HepG2 (cell line): ENCODE measurements around the gene PROC. TPM values are rescaled to one million over a fixed set of nuclear protein-coding genes. Genes with fewer than 3 reads are reported as not detected.
A peak's percentile ranks its signal among the peaks of the same experiment; 100 is the strongest.

ENCODE experiments used
- MAFG ChIP-seq: sonication (generic); formaldehyde crosslinking; IDR thresholded peaks from 2 replicates; pipeline ENCODE4 v1.5.1; 2020; ENCODE audit warnings: mild to moderate bottlenecking, missing genetic modification reagents
- MAZ ChIP-seq, 2 experiments: sonication (generic) in 1 of 2; formaldehyde crosslinking in 1 of 2; IDR thresholded peaks; 2 replicates each; pipeline versions ENCODE4 v1.5.0 to v1.6.1; 2012 to 2020; ENCODE audit warnings: low read depth in 2 of 2, mild to moderate bottlenecking in 2 of 2, borderline replicate concordance in 1 of 2, improper control_type of control experiment in 1 of 2, low read length in 1 of 2, missing genetic modification reagents in 1 of 2, moderate library complexity in 1 of 2
- PAX8 ChIP-seq: sonication (generic); formaldehyde crosslinking; IDR thresholded peaks from 2 replicates; pipeline ENCODE4 v1.8.0; 2022; ENCODE audit warnings: mild to moderate bottlenecking, missing genetic modification reagents, borderline replicate concordance
- SIN3B ChIP-seq: fragments of 150-350 bp; IDR thresholded peaks from 2 replicates; pipeline ENCODE4 v1.6.1; 2014; ENCODE audit warnings: low read length
- TEAD2 ChIP-seq: sonication (generic); formaldehyde crosslinking; IDR thresholded peaks from 2 replicates; pipeline ENCODE4 v1.9.0; 2021; ENCODE audit warnings: missing genetic modification reagents
- UBTF ChIP-seq: sonication (generic); formaldehyde crosslinking; IDR thresholded peaks from 2 replicates; pipeline ENCODE4 v1.4.0; 2020; ENCODE audit warnings: mild to moderate bottlenecking, missing genetic modification reagents
- ZNF331 ChIP-seq: sonication (generic); formaldehyde crosslinking; IDR thresholded peaks from 2 replicates; pipeline ENCODE4 v1.4.0; 2020; ENCODE audit warnings: missing genetic modification reagents
- ZNF530 ChIP-seq: sonication (generic); formaldehyde crosslinking; IDR thresholded peaks from 2 replicates; pipeline ENCODE4 v1.5.0; 2020; ENCODE audit warnings: low read depth, mild to moderate bottlenecking, missing genetic modification reagents
- ZNF629 ChIP-seq: sonication (generic); formaldehyde crosslinking; conservative IDR thresholded peaks from 2 replicates; pipeline ENCODE4 v1.5.0; 2020; ENCODE audit warnings: missing genetic modification reagents
- ZNF768 ChIP-seq: sonication (generic); formaldehyde crosslinking; IDR thresholded peaks from 2 replicates; pipeline ENCODE4 v1.4.0; 2020; ENCODE audit warnings: missing genetic modification reagents
- polyA plus RNA-seq, 8 experiments: library from polyadenylated mRNA; depleted of rRNA in 3 of 8; stranded (reverse) in 7 of 8; unstranded in 1 of 8; fragments of >200 nt; fragmentation: Illumina TruSeq in 4 of 8; extraction: Trizol in 4 of 8; gene quantifications; 2 replicates each; pipeline versions ENCODE4 v1.2.1 to v1.2.3, GENCODE V29; 2011 to 2016; ENCODE audit warnings: low read depth in 4 of 8, missing spikeins in 1 of 8, mixed read lengths in 1 of 8; ENCODE audit not compliant: insufficient read depth in 1 of 8
- total RNA-seq, 5 experiments: library from RNA; depleted of rRNA; stranded (reverse); fragments of >200 nt; fragmentation: Illumina TruSeq; extraction: Trizol; gene quantifications; 2 replicates each; pipeline ENCODE4 v1.2.3, GENCODE V29; 2016; ENCODE audit warnings: low read depth in 1 of 5
- TF ChIP-seq, protein P1 (sequence below): sonication (generic); formaldehyde crosslinking; IDR thresholded peaks from 2 replicates; pipeline ENCODE4 v1.9.0; 2021; ENCODE audit warnings: missing genetic modification reagents, borderline replicate concordance
- TF ChIP-seq, protein P2 (sequence below): sonication (generic); formaldehyde crosslinking; conservative IDR thresholded peaks from 2 replicates; pipeline ENCODE4 v1.4.0; 2020; ENCODE audit warnings: mild to moderate bottlenecking, missing genetic modification reagents, moderate library complexity
- TF ChIP-seq, protein P3 (sequence below), 2 experiments: fragments of 450-650 bp in 1 of 2; sonication (generic) in 1 of 2; formaldehyde crosslinking in 1 of 2; IDR thresholded peaks; 2 replicates each; pipeline versions ENCODE4 v1.6.1 to v1.8.0; 2016 to 2022; ENCODE audit warnings: antibody characterized with exemption in 1 of 2, mild to moderate bottlenecking in 1 of 2, missing genetic modification reagents in 1 of 2

PROC gene
- total and polyA plus RNA-seq, 2 of the 13 experiments (the other 11 are each of a cell fraction or from before 2014, with no cell fraction given) = 134 to 185 TPM

DNA sequence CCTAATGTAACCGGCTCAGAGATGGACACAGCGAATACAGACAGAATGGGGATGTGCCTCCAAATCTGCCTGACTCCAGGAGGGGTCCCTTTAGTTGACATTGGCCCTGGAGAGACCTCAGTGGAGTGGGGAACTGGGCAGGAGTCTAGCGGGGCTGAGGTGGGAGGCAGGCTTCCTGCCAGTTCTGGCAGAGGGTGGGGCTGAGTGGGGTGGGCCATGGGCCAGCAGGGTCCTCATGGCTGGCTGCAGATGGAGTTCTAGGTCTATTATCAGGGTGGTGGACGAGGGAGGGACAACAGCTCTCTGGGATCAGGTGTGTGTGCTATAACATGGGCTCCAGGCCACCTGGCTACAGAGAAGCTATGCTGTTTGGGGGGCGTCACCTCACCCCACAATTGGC is 21.1 kb downstream of the PROC start (continued):
- TF ChIP-seq, protein P1, sequence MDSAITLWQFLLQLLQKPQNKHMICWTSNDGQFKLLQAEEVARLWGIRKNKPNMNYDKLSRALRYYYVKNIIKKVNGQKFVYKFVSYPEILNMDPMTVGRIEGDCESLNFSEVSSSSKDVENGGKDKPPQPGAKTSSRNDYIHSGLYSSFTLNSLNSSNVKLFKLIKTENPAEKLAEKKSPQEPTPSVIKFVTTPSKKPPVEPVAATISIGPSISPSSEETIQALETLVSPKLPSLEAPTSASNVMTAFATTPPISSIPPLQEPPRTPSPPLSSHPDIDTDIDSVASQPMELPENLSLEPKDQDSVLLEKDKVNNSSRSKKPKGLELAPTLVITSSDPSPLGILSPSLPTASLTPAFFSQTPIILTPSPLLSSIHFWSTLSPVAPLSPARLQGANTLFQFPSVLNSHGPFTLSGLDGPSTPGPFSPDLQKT = no peak
- TF ChIP-seq ZNF331 (CRISPR knock-in tag) (no peak), SIN3B (no peak), ZNF629 (no peak), ZNF530 (CRISPR knock-in tag) (no peak), ZNF768 (no peak), MAFG (CRISPR knock-in tag) (no peak), PAX8 (CRISPR knock-in tag) (no peak), MAZ (IDR thresholded peaks at IDR 0.05; ENCODE audit: borderline replicate concordance, low read depth, low read length) (no peak), MAZ (CRISPR knock-in tag; IDR thresholded peaks at IDR 0.05; ENCODE audit: low read depth) (peak; percentile 50; the same call in 1 of the 2 replicates), TEAD2 (CRISPR knock-in tag) (no peak), UBTF (CRISPR knock-in tag) (no peak)
- TF ChIP-seq, protein P2, sequence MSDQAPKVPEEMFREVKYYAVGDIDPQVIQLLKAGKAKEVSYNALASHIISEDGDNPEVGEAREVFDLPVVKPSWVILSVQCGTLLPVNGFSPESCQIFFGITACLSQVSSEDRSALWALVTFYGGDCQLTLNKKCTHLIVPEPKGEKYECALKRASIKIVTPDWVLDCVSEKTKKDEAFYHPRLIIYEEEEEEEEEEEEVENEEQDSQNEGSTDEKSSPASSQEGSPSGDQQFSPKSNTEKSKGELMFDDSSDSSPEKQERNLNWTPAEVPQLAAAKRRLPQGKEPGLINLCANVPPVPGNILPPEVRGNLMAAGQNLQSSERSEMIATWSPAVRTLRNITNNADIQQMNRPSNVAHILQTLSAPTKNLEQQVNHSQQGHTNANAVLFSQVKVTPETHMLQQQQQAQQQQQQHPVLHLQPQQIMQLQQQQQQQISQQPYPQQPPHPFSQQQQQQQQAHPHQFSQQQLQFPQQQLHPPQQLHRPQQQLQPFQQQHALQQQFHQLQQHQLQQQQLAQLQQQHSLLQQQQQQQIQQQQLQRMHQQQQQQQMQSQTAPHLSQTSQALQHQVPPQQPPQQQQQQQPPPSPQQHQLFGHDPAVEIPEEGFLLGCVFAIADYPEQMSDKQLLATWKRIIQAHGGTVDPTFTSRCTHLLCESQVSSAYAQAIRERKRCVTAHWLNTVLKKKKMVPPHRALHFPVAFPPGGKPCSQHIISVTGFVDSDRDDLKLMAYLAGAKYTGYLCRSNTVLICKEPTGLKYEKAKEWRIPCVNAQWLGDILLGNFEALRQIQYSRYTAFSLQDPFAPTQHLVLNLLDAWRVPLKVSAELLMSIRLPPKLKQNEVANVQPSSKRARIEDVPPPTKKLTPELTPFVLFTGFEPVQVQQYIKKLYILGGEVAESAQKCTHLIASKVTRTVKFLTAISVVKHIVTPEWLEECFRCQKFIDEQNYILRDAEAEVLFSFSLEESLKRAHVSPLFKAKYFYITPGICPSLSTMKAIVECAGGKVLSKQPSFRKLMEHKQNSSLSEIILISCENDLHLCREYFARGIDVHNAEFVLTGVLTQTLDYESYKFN (CRISPR knock-in tag) = no peak
- TF ChIP-seq, protein P3, sequence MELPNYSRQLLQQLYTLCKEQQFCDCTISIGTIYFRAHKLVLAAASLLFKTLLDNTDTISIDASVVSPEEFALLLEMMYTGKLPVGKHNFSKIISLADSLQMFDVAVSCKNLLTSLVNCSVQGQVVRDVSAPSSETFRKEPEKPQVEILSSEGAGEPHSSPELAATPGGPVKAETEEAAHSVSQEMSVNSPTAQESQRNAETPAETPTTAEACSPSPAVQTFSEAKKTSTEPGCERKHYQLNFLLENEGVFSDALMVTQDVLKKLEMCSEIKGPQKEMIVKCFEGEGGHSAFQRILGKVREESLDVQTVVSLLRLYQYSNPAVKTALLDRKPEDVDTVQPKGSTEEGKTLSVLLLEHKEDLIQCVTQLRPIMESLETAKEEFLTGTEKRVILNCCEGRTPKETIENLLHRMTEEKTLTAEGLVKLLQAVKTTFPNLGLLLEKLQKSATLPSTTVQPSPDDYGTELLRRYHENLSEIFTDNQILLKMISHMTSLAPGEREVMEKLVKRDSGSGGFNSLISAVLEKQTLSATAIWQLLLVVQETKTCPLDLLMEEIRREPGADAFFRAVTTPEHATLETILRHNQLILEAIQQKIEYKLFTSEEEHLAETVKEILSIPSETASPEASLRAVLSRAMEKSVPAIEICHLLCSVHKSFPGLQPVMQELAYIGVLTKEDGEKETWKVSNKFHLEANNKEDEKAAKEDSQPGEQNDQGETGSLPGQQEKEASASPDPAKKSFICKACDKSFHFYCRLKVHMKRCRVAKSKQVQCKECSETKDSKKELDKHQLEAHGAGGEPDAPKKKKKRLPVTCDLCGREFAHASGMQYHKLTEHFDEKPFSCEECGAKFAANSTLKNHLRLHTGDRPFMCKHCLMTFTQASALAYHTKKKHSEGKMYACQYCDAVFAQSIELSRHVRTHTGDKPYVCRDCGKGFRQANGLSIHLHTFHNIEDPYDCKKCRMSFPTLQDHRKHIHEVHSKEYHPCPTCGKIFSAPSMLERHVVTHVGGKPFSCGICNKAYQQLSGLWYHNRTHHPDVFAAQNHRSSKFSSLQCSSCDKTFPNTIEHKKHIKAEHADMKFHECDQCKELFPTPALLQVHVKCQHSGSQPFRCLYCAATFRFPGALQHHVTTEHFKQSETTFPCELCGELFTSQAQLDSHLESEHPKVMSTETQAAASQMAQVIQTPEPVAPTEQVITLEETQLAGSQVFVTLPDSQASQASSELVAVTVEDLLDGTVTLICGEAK (IDR thresholded peaks at IDR 0.05) = no peak
- TF ChIP-seq, protein P3 (CRISPR knock-in tag; IDR thresholded peaks at IDR 0.05) = 0 out of 2 replicates have a peak, but pooled peaks have one; percentile 24
